Fibroblast of upper back skin (primary cell): ENCODE results near the gene INPP5K.

Experiments used
- DNase-seq: peaks from one replicate; pipeline ENCODE4 v3.0.0-alpha.2; 2013

INPP5K gene

DNA sequence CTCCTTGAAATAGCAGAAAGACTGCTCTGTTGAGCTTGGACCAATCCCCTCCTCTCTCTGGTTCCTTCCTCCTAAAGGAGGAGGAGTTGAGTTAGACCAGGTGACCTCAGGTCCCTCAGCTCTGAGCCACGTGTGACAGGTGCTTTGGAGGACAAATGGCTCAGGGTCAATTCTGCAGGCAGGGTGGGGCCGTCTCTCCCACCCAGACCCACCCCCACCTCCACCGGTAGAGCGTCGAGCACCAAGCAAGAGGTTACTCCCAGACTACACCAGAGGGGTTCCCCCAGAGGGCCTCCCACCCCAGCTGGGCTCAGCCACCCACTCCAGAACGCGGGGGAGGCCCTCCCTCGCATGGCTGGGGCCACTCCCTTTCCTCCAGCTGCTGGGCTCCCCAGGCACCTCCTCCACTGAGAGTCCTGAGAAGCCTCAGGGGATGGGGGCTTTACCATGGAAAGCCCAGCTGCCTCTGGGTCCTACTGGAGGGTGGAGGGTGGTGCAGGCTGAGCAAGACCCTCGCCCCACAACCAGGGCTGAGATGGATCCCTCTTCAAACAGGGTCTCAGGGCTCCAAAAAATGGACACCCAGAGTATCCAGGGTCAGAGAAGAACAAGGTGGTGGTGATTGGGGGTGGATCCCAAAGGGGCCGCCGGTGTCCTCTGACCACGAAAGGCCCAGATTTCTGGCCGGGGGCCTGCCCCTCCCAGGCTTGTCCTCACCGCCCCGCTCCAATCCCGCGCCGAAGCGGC lies 31.6 kb downstream of the INPP5K start:
- peak; percentile 33 for DNase-seq

GRCh38 chr17:1484060-1484535 lies 32.3 kb downstream of the INPP5K start:
- no peak for DNase-seq

DNA sequence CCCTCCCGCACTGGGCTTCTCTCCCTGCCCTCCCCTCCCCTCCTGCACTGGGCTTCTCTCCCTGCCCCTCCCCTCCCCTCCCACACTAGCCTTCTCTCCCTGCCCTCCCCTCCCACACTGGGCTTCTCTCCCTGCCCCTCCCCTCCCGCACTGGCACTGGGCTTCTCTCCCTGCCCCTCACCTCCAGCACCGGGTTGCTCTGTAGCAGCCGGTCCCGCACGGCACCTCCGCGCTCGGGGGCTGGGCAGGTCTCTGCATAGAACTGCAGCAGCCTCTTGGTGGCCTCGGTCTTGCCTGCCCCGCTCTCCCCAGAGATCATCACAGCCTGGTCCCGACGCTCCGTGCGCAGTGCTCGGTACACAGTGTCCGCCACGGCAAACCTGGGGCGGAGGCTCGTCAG lies 33.7 kb downstream of the INPP5K start:
- no peak for DNase-seq

DNA sequence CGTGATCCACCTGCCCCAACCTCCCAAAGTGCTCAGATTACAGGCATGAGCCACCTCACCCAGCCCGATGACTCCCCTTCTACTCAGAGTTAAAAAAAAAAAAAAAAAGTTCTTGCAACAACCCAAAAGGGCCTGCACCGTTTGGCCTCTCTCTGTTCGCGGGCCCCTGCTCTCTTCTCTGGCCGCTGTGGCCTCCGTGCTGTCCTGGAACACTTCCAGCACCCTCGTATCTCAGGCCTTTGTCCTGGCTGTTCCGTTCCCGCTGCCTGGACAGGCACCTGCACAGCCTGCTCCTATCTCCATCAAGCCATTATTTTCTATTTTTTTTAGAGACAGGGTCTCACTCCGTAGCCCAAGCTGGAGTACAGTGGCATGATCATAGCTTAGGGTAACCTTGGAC lies 34.7 kb downstream of the INPP5K start:
- DNase-seq, result no peak

- DNase-seq, result peak; percentile 21
These were observed 35.5 kb downstream of the INPP5K start for GRCh38 chr17:1480747-1481465.

- DNase-seq, result no peak
These were observed 38.0 kb downstream of the INPP5K start for GRCh38 chr17:1478418-1478817.

DNA sequence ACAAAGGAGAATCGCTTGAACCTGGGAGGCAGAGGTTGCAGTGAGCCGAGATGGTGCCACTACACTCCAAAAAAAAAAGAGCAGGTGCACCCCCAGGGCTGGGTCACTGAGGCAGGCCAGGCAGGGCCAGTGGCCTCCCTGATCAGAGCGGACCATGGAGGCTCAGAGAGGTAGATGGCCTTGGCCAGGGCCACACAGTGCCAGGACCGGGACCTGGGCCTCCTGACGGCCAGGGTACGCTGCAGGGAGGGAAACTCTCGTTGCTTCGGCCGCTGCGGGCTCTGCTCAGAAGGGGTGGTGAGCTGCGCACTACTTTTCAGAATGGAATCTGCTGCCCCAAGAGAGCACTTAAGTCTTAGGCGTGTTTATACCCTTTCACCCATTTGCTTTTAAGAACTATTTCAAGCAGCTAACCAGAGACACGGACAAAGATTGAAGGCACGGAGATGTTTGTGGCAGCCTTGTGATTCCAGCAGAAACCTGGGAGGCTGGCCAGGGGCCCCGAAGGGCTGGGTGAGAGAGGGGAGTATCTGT lies 41.0 kb downstream of the INPP5K start:
- DNase-seq, result no peak

GRCh38 chr17:1474402-1475189 lies 41.8 kb downstream of the INPP5K start:
- no peak for DNase-seq

DNA sequence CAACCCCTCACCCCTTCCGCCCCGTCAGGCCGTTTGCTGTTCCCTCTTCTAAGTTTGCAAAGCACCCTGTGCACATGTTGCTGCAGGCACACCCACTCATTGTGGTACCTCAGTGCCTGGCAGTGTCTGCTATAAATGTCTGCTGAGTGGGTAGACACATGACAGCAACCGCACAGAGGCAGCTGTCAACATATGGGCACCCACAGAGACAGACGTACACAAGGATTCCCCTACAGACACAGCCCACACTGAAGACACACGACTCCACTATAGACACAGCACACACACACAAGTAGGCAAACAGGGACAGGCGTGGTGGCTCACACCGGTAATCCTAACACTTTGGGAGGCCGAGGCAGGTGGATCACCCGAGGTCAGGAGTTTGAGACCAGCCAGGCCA lies 42.6 kb downstream of the INPP5K start:
- DNase-seq, result no peak

- no peak for DNase-seq
These were observed 43.2 kb downstream of the INPP5K start for GRCh38 chr17:1473170-1473569.

GRCh38 chr17:1471911-1472821 lies 44.2 kb downstream of the INPP5K start:
- no peak for DNase-seq

DNA sequence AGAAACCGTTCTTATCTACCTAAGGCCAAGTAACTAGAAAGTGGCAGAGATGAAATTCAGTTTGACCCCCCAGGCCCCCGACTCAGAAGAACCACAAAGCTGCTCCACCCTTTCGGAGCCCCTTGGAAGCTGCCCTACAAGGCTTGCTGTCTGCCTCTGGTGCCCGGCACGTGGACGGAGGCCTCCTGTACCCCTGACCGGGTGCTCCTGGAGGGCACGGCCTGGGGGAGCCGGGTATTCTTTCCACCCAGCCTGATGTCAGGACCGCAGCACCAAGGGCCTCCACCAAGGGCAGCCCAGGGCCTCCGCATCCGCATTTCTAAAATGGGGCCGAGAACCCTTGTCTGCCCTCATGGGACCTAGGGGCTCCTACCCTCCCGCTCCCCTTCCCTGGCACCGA lies 44.9 kb downstream of the INPP5K start:
- no peak for DNase-seq

DNA sequence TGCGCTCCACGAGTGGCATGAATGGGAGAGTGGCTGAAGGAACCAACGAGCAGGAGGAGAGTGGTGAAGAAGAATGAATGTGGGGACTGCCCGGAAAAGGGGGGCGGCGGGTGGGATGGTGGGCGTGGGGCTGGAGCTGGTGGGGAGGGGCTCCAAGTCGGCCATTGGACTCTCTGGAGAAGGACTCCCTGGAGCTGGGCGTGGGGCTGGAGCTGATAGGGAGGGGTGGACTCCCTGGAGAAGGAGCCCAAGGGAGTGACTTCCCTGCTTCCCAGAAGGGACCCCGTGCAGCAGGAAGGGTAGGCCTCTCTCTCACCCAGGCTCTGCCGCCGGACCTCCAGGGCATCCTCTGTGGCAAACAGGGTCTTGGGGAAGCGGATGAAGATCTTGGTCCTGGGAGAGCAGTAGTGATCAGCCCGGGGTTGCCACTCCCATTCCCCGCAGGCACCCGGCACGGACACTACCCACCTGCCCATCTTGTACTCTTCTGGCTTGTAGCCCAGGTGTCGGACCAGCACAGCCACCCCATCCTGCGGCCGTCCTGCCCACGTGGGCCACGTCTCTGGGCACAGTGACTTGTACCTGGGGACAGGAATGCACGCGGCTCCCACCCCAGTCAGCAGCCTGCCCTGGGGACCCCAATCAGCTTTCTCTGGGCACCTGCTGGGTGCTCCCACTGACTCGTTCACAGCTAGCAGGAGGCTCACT lies 45.5 kb downstream of the INPP5K start:
- no peak for DNase-seq

DNA sequence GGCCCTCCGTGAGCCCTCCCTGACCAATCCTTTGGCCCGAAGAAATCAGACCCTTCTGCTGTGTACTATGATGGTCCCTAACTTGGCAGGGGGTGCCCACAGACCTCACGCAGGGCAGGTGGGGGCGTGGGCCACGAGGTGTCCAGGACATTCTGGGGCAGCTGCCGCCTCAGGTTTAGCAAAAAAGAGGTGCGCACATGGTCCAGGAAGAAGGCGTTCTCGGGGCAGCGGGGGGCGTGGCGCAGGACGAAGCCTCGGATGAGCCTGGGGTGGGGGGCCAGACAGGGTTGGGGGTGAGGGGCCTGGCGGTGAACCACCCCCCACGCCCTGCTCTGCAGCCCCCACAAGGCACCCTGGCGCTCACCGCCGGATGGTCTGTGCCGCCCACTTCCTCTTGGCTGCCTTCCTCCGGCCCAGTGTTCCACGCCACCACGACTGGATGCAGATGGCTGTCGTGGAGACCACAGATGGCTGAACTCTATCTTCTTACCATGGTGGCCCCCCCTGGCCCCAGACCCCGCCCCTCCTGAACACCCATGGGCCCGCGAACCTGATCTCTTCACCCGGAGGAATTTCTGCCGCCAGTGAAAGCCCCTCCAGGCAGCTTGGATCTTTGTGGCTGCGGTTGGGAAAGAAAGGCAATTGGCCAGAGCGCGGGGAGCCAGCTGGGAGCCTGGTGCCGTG lies 46.2 kb downstream of the INPP5K start:
- DNase-seq, result no peak

- DNase-seq, result peak; percentile 48
These were observed 47.1 kb downstream of the INPP5K start for GRCh38 chr17:1469231-1469852.

DNA sequence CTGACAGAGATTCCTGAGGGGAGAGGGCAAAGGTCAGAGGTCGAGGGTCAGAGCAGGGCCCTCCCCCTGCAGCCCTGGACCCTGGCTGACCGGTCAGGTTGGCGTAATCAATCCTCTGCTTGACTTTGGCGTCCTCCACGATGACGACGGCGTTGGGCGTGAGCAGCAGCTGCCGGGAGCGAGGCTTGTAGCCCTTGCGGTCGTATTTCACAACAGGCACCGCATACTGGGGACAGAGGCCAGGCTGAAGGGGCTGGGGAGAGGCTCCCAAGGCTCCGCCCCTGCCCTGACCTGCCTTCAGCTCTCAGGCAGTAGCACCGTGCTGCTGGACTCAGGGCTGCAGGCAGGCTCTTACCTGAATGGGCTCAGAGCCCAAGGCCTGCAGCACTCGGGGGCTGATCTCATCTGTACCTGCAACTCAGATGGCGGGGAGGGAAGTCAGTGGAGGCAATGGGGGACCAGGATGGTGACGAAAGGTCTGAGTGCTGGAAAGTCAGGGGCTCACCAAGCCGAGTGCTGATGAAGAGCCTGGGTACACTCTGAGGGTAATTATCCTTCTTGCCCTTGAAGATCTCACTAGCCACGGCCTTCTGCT lies 48.4 kb downstream of the INPP5K start:
- no peak for DNase-seq

DNA sequence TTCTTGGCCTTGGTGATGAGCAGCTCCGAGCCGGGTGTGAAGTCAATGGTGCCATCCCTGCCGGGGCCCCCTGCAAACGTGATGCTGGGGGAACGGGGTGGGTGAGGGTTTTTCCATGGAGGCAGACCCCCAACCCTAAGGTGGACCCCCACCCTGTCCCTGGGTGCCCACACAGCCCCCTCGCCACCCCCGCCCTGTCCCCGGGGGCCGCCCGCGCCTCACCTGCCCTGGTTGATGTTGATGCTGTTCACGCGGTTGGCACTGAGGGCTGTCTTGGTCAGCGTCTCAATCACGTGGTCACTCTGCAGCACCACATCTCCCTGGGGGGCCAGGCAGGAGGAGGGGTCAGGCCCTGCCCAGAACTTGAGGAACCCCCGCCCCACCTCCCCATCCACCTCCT lies 49.2 kb downstream of the INPP5K start:
- no peak for DNase-seq

GRCh38 chr17:1464186-1464585 lies 52.2 kb downstream of the INPP5K start:
- no peak for DNase-seq

DNA sequence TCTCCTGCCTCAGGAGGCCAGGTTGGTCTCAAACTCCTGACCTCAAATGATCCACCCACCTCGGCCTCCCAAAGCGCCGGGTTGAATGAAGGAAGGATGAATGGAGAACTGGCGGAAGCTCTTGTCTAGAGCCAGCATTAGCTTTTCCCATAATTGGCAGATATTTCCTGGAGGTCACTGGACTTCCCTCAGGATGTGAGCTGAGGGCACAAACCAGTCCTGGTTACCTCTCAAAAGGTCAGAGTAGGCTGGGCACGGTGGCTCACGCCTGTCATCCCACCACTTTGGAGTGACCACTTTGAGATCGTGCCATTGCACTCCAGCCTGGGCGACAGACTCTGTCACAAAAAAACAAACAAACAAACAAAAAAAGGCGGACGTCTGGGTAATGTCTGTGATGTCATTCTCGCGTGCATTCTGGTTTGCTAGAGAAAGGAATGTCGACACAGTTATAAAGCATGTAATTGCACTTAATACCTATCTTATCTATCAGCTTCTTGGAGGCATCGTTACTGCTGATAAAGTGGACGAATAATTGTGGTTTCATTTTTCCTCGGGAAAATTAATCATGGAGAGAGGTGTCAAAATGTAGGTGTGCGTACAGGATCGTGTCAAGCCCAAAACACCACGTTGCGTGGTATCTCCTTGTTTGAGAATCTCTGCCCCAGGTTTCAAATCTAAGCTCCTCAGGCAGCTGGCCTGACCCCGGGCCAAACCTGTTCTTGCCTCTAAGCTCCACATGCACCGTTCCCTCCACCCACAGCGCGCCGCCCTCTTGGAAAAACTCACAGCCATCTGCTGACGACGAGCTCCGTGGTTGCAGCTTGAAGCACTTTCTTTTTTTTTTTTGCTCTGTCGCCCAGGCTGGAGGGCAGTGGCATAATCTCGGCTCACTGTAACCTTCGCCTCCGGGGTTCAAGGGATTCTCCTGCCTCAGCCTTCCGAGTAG lies 54.0 kb downstream of the INPP5K start:
- no peak for DNase-seq
